NCI-H146 (cell line): ENCODE results near the gene FOXN3.

ENCODE experiments used
- DNase-seq: peaks from one replicate; lab custom pipeline; 2025; lab: John Stamatoyannopoulos, UW

FOXN3 gene

GRCh38 chr14:89382901-89383845 is 33.9 kb downstream of the FOXN3 start:
- no peak for DNase-seq

DNA sequence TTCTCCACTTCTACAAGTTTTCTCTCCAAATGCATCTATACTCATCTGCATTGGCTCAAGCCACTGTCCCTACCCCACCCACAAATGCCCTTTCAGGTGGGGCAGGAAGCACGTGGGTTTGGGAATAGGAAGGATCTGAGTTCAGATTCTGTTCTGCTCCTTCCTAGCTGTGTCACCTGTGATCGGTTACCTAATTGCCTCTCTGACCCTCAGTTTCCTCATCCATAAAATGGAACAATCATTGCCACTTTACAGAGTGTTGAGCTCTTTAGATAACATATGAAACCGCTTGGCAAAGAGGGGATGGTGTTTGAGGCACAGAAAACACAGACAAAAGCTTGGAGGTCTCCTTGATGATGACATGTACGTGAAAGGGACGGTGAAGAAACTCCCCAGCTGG is 34.5 kb downstream of the FOXN3 start:
- no peak for DNase-seq

DNA sequence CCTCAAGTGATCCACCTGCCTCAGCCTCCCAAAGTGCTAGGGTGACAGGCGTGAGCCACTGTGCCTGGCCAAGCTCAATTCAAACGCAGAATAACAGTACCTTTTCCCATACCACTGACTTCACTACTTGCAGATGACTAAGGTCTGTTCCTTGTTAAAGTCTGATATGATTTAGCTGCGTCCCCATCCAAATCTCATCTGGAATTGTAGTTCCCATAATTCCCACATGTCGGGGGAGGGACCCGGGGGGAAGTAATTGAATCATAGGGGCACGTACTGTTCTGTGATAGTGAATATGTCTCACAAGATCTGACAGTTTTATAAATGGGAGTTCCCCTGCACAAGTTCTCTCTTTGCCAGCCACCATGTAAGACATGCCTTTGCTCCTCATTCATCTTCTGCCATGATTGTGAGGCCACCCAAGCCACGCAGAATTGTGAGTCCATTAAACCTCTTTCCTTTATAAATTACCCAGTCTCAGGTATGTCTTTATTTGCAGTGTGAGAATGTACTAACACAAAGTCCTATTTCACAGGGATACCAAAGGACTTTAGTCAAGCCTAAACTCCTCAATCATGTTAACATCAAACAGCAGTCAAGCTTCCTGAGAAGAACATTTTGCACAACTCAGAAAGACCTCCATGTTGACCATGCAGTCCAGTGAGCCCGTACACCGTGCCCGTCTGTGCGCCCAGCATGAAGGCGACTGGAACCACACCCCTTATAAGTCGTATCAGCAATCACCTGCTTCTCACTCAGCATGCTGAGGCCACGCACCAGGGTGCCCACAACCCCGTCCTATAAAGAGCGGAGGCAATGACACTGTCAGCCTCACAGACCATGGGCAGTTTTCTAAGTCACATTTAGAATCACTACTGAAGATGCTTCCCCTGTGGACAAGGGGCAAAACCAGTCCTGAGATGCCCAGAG is 36.9 kb downstream of the FOXN3 start:
- no peak for DNase-seq

GRCh38 chr14:89379006-89379405 is 38.0 kb downstream of the FOXN3 start:
- DNase-seq, result no peak

DNA sequence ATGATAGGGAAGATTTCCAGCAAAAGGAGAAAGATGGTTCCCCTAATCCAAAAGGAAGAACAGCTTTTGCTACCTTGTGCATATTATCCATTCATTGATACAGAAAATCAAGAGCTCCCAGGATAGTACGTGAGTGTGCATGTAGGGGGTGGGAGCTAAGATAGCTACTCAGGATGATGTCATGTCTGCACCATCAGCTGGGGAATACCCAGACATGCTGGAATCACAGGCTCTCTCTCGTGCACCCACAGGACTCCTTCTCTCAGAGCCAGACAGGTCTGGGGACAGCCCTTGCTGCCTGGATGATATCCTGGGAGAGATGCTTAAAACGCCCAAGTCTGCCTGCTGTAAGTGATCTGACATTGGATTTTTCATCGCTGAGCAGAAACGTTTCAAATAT is 38.9 kb downstream of the FOXN3 start:
- no peak for DNase-seq

GRCh38 chr14:89377544-89377943 is 39.5 kb downstream of the FOXN3 start:
- DNase-seq, result no peak

DNA sequence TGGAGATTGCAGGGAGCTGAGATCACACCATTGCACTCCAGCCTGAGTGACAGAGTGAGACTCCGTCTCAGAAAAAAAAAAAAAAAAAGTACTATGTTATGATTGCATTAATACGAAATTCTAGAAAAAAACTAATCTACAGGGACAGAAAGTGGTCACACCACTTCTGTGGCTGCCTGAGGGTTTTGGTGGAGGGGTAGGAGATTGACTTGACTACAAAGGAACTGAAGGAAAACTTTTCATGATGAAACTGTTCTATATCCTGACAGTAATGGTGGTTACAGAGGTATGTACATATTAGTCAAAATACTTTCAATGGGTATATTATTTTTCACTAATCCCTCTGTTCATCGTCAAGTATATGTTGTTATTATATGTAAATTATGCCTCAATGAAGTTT is 42.1 kb downstream of the FOXN3 start:
- no peak for DNase-seq

DNA sequence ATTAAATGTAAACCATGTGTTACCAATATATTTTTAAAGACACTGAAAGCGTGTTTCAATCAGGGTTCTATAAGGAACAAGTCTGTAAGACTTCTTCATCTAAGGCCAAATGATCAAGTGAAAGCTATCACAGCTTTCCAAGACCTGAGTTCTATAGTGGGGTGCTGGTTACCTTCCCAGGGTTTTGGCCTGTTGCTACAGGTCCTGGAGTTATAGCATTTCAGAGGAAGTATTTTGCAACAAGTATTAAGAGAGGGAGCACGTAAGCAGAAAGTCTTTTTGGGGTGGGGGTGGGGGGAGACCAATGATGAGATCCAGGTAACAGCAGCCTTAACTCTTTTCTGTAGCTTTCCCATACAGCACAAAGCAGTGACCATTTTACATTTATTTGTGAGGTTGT is 43.8 kb downstream of the FOXN3 start:
- DNase-seq, result no peak

GRCh38 chr14:89372512-89372883 is 44.5 kb downstream of the FOXN3 start:
- no peak for DNase-seq

- DNase-seq, result no peak
Measured at GRCh38 chr14:89371585-89372511, 45.2 kb downstream of the FOXN3 start.

DNA sequence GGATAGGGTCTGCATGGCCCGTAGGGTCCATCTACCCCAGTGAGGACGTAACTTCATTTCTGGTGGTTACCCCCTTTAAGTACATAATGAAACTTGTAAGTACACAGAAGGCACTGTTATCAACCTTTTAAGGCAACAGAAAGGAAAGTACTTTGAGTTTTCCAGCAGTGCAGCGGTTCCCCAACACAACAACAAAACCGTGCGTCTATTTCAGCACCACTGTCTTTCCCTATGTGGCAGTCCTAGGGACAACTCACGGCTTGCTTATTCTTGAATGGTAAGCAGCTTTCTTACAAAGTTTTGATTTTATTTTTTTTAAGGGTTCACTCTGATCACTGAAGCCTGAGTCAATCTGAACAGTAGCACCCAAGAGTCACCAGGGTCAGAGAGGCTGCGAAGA is 46.3 kb downstream of the FOXN3 start:
- DNase-seq, result no peak

- no peak for DNase-seq
Measured at GRCh38 chr14:89370381-89370780, 46.7 kb downstream of the FOXN3 start.

GRCh38 chr14:89369656-89370055 is 47.4 kb downstream of the FOXN3 start:
- no peak for DNase-seq

GRCh38 chr14:89368490-89369477 is 48.2 kb downstream of the FOXN3 start:
- DNase-seq, result no peak

DNA sequence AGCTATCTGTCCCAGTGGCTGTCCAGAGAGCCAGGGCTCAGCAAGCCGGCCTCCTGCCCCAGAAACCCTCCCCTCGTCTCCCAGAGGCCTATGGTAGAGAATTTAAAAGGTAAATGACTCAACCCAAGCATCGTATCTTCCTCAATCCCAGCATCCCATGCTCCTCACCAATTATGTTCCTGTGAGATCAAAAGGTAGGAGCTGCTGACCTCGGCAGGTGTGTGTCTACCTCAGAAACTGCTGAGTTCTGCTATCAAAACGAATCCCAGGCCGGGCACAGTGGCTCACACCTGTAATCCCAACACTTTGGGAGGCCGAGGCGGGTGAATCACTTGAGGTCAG is 49.3 kb downstream of the FOXN3 start:
- no peak for DNase-seq

GRCh38 chr14:89366864-89367778 is 49.9 kb downstream of the FOXN3 start:
- DNase-seq, result no peak

DNA sequence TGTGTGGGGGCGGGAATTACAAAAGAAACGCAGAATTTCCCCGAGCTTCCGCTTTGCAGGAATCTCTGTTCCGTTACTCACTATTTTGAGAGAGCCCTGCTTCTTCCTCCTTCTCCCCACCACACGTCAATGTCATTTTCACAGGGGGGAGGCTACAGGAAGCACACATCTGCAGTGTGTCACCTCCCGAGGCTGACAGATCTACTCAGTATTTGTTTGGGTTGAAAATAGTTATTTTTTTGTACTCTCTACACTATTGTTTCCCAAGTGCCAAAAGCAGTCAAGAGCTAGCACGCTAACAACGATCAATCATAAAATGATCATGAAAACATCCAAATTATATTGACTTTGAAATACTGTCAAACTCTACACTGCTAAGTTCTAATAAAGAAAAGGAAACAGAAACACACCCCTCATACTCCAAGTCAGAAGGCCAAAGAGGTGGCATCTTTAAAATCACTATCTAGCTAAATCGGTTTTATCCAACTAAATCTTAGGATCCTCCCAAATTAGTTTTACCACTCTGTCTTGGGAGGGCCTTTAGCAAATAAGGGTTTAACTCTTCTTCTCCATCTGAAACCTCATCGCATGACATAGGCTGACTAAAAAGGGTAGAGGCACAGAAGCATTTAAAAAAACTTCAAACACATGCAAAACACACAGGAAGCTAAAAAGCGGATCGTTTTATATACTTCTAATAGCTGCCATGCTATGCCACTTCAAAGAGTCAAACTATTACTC is 51.8 kb downstream of the FOXN3 start:
- no peak for DNase-seq

- DNase-seq, result no peak
Measured at GRCh38 chr14:89364316-89364715, 52.7 kb downstream of the FOXN3 start.

GRCh38 chr14:89360277-89360676 is 56.8 kb downstream of the FOXN3 start:
- DNase-seq, result no peak
